Liver (tissue), 9 donors: ENCODE data around the gene SMIM21. TPM values are rescaled to one million over a fixed set of nuclear protein-coding genes. Genes with fewer than 3 reads are reported as not detected.

Source experiments
- DNase-seq: peaks from one replicate; pipeline ENCODE4 v3.0.0-alpha.2; 2017; ENCODE audit warnings: low spot score
- H3K27ac ChIP-seq, 2 donors: one replicate each; pipeline ENCODE4 v1.7.0; 2013; ENCODE audit warnings: inconsistent platforms in 2 of 2, low read length in 2 of 2, control low read depth in 1 of 2, low read depth in 1 of 2, mild to moderate bottlenecking in 1 of 2
- H3K27me3 ChIP-seq, 4 donors: one replicate each; pipeline versions ENCODE4 v1.6.1 to v1.7.0; 2013; ENCODE audit warnings: low read length in 3 of 4, inconsistent platforms in 1 of 4, mild to moderate bottlenecking in 1 of 4, moderate library complexity in 1 of 4; ENCODE audit not compliant: control insufficient read depth in 4 of 4, insufficient read depth in 4 of 4
- H3K36me3 ChIP-seq, 4 donors: one replicate each; pipeline versions ENCODE4 v1.6.1 to v1.7.0; 2013; ENCODE audit warnings: low read length in 3 of 4, mild to moderate bottlenecking in 3 of 4, low read depth in 1 of 4, moderate library complexity in 1 of 4; ENCODE audit not compliant: control insufficient read depth in 4 of 4, insufficient read depth in 3 of 4
- H3K4me1 ChIP-seq, 4 donors: one replicate each; pipeline versions ENCODE4 v1.6.1 to v1.7.0; 2013; ENCODE audit warnings: low read length in 3 of 4, mild to moderate bottlenecking in 3 of 4, moderate library complexity in 1 of 4; ENCODE audit not compliant: control insufficient read depth in 4 of 4, insufficient read depth in 4 of 4
- H3K4me3 ChIP-seq, 3 donors: one replicate each; pipeline versions ENCODE4 v1.6.1 to v1.7.0; 2013; ENCODE audit warnings: low read length in 3 of 3, control low read depth in 1 of 3, low read depth in 1 of 3, mild to moderate bottlenecking in 1 of 3
- H3K9ac ChIP-seq, 2 donors: one replicate each; pipeline ENCODE4 v1.7.0; 2013; ENCODE audit warnings: low read length in 2 of 2, mild to moderate bottlenecking in 2 of 2, moderate library complexity in 2 of 2, control low read depth in 1 of 2, low read depth in 1 of 2
- H3K9me3 ChIP-seq, 4 donors: one replicate each; pipeline versions ENCODE4 v1.6.1 to v1.7.0; 2013; ENCODE audit warnings: low read length in 3 of 4; ENCODE audit not compliant: control insufficient read depth in 4 of 4
- EGR1 ChIP-seq, 2 donors: IDR thresholded peaks; 2 replicates each; pipeline ENCODE4 v1.6.1; 2016 to 2018; ENCODE audit warnings: antibody characterized with exemption in 2 of 2, low read depth in 2 of 2
- FOXA1 ChIP-seq: IDR thresholded peaks from 2 replicates; pipeline ENCODE4 v1.6.1; 2016; ENCODE audit warnings: antibody characterized with exemption
- FOXA2 ChIP-seq: IDR thresholded peaks from 2 replicates; pipeline ENCODE4 v1.6.1; 2016; ENCODE audit warnings: antibody characterized with exemption
- GABPA ChIP-seq, 2 donors: IDR thresholded peaks in 1 of 2; conservative IDR thresholded peaks in 1 of 2; 2 replicates each; pipeline ENCODE4 v1.6.1; 2016; ENCODE audit warnings: antibody characterized with exemption in 2 of 2, mild to moderate bottlenecking in 1 of 2, moderate library complexity in 1 of 2
- HNF4A ChIP-seq, 2 donors: conservative IDR thresholded peaks; 2 replicates each; pipeline ENCODE4 v1.6.1; 2016; ENCODE audit warnings: antibody characterized with exemption in 2 of 2, mild to moderate bottlenecking in 2 of 2
- HNF4G ChIP-seq: IDR thresholded peaks from 2 replicates; pipeline ENCODE4 v1.6.1; 2016; ENCODE audit warnings: antibody characterized with exemption
- NR2F2 ChIP-seq: IDR thresholded peaks from 2 replicates; pipeline ENCODE4 v1.6.1; 2016; ENCODE audit warnings: antibody characterized with exemption
- RXRA ChIP-seq, 2 donors: IDR thresholded peaks; 2 replicates each; pipeline ENCODE4 v1.6.1; 2017 to 2018; ENCODE audit warnings: antibody characterized with exemption in 2 of 2, mild to moderate bottlenecking in 1 of 2
- SP1 ChIP-seq: IDR thresholded peaks from 2 replicates; pipeline ENCODE4 v1.6.1; 2018; ENCODE audit warnings: antibody characterized with exemption, mild to moderate bottlenecking
- TAF1 ChIP-seq: conservative IDR thresholded peaks from 2 replicates; pipeline ENCODE4 v1.6.1; 2016; ENCODE audit warnings: antibody characterized with exemption, mild to moderate bottlenecking
- YY1 ChIP-seq: IDR thresholded peaks from 2 replicates; pipeline ENCODE4 v1.6.1; 2016; ENCODE audit warnings: antibody characterized with exemption, mild to moderate bottlenecking
- WGBS: extraction: QIAGEN DNeasy Blood & Tissue Kit; methylation state at CpG from one replicate; pipeline ENCODE4 v1.1.7; 2013; 5-methylcytosine and 5-hydroxymethylcytosine counted together
- polyA plus RNA-seq, 2 donors: library from polyadenylated mRNA; stranded (reverse) in 1 of 2; unstranded in 1 of 2; fragments of 200-250 nt in 1 of 2; fragments of >200 nt in 1 of 2; fragmentation: Nextera tagmentation in 1 of 2; extraction: Ambion mirVana in 1 of 2; gene quantifications; one replicate each; pipeline versions ENCODE4 v1.2.1 to v1.2.3, GENCODE V29; 2013 to 2015
- total RNA-seq, 2 donors: library from RNA; depleted of rRNA; stranded (reverse); fragments of >200 nt; gene quantifications; one replicate each; pipeline ENCODE4 v1.2.3, GENCODE V29; 2014
- TF ChIP-seq, protein P1 (sequence below): fragments of 150-350 bp; IDR thresholded peaks from 2 replicates; pipeline ENCODE4 v1.5.1; 2017; ENCODE audit warnings: improper control_type of control experiment, low read depth, low read length; ENCODE audit not compliant: missing input control
- TF ChIP-seq, protein P2 (sequence below): IDR thresholded peaks from 2 replicates; pipeline ENCODE4 v1.6.1; 2016; ENCODE audit warnings: antibody characterized with exemption
- TF ChIP-seq, protein P3 (sequence below): IDR thresholded peaks from 2 replicates; pipeline ENCODE4 v1.6.1; 2016; ENCODE audit warnings: antibody characterized with exemption
- TF ChIP-seq, protein P4 (sequence below): IDR thresholded peaks from 2 replicates; pipeline ENCODE4 v1.6.1; 2016; ENCODE audit warnings: antibody characterized with exemption, mild to moderate bottlenecking
- TF ChIP-seq, protein P5 (sequence below): IDR thresholded peaks from 2 replicates; pipeline ENCODE4 v1.6.1; 2016; ENCODE audit warnings: antibody characterized with exemption
- donor health status: healthy.
- donor health status: healthy.
- donor health status: healthy.
- donor health status: healthy.
- donor health status: healthy.

Gene SMIM21
- total and polyA plus RNA-seq, 4 donors, result not detected

DNA sequence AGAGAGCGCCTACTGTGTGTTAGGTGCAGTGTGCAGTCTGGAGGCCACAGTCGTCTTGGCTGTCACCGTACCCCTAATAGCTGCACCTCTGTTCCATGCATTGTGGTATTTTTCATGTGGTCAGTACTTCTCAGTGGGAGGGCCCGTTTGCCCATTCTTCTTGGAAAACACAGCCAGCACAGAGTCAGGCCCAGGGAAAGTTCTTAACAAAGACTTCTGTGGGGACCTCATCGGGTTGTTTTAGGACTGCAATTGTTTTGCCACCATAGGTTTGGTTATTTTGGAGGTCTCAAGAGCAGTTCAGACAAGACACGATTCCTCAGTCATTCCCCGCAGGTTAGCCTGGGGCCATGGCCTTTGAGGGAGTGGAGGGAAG lies 62.3 kb downstream of the SMIM21 start:
- Histone ChIP-seq H3K9me3 (no peaks in the 10 kb centered on the region), H3K4me3 (no peak overlapping the region), H3K4me1 (no peaks in the 10 kb centered on the region), H3K9ac (no peak overlapping the region), H3K36me3 (no peaks in the 10 kb centered on the region), H3K27me3 (no peaks in the 10 kb centered on the region), H3K27ac (no peak overlapping the region)
- WGBS, result 93% methylated on average over 7 of the region's 7 CpGs
- DNase-seq, result no peak
- TF ChIP-seq, protein P1, sequence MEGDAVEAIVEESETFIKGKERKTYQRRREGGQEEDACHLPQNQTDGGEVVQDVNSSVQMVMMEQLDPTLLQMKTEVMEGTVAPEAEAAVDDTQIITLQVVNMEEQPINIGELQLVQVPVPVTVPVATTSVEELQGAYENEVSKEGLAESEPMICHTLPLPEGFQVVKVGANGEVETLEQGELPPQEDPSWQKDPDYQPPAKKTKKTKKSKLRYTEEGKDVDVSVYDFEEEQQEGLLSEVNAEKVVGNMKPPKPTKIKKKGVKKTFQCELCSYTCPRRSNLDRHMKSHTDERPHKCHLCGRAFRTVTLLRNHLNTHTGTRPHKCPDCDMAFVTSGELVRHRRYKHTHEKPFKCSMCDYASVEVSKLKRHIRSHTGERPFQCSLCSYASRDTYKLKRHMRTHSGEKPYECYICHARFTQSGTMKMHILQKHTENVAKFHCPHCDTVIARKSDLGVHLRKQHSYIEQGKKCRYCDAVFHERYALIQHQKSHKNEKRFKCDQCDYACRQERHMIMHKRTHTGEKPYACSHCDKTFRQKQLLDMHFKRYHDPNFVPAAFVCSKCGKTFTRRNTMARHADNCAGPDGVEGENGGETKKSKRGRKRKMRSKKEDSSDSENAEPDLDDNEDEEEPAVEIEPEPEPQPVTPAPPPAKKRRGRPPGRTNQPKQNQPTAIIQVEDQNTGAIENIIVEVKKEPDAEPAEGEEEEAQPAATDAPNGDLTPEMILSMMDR, result no peak
- TF ChIP-seq GABPA (IDR thresholded peaks at IDR 0.05 in 1 of 2, conservative IDR thresholded peaks at IDR 0.05 in 1 of 2) (no peak), YY1 (no peak), HNF4A (conservative IDR thresholded peaks at IDR 0.05) (no peak), HNF4G (no peak), EGR1 (IDR thresholded peaks at IDR 0.05; ENCODE audit: low read depth in 2 of 2) (no peak), SP1 (no peak), FOXA2 (no peak), RXRA (IDR thresholded peaks at IDR 0.05) (no peak), TAF1 (no peak), NR2F2 (no peak), FOXA1 (no peak)
- TF ChIP-seq, protein P2, sequence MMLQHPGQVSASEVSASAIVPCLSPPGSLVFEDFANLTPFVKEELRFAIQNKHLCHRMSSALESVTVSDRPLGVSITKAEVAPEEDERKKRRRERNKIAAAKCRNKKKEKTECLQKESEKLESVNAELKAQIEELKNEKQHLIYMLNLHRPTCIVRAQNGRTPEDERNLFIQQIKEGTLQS, result no peak
- TF ChIP-seq, protein P3, sequence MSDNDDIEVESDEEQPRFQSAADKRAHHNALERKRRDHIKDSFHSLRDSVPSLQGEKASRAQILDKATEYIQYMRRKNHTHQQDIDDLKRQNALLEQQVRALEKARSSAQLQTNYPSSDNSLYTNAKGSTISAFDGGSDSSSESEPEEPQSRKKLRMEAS, result no peak
- TF ChIP-seq, protein P4, sequence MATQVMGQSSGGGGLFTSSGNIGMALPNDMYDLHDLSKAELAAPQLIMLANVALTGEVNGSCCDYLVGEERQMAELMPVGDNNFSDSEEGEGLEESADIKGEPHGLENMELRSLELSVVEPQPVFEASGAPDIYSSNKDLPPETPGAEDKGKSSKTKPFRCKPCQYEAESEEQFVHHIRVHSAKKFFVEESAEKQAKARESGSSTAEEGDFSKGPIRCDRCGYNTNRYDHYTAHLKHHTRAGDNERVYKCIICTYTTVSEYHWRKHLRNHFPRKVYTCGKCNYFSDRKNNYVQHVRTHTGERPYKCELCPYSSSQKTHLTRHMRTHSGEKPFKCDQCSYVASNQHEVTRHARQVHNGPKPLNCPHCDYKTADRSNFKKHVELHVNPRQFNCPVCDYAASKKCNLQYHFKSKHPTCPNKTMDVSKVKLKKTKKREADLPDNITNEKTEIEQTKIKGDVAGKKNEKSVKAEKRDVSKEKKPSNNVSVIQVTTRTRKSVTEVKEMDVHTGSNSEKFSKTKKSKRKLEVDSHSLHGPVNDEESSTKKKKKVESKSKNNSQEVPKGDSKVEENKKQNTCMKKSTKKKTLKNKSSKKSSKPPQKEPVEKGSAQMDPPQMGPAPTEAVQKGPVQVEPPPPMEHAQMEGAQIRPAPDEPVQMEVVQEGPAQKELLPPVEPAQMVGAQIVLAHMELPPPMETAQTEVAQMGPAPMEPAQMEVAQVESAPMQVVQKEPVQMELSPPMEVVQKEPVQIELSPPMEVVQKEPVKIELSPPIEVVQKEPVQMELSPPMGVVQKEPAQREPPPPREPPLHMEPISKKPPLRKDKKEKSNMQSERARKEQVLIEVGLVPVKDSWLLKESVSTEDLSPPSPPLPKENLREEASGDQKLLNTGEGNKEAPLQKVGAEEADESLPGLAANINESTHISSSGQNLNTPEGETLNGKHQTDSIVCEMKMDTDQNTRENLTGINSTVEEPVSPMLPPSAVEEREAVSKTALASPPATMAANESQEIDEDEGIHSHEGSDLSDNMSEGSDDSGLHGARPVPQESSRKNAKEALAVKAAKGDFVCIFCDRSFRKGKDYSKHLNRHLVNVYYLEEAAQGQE, result no peak

DNA sequence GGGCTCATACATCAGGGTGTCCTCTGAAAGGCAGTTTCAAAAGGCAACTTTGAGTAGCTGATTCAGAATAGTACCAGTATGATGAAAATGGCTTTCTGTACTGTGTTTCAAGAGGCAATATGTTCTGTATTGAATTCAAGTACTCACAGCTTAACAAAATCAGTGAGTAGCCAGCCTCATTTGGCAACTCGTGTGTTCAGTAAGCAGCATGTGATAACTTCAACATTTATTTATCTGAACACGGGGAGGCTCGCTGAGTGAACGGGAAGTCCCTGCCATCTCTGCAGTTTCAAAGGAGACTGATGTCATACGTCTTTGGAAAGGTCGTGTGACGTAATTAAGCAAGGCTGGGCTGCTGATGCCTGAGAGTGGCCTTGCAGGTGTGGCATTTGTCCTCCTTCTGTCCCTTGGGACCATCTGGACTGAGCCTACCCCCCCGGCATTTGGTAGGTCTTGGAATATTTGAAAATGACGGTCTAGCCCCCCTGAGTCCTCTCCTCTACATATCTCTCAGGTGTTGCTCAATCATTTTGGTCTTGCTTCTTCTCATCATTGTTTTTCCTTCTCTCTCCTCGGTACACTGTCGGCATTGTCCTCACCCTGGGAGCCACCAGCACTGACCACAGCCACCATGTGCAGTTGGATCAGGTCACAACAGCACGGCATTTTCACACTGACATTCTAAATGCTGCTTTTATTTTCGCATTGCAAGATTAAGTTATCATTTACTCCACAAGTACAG lies 62.8 kb downstream of the SMIM21 start:
- 72% methylated on average over 13 of the region's 13 CpGs for WGBS
- Histone ChIP-seq H3K9ac (no peak overlapping the region), H3K4me3 (no peak overlapping the region), H3K27ac (no peak overlapping the region), H3K4me1 (no peaks in the 10 kb centered on the region), H3K36me3 (no peaks in the 10 kb centered on the region), H3K9me3 (no peaks in the 10 kb centered on the region), H3K27me3 (no peaks in the 10 kb centered on the region)
- TF ChIP-seq, protein P5, sequence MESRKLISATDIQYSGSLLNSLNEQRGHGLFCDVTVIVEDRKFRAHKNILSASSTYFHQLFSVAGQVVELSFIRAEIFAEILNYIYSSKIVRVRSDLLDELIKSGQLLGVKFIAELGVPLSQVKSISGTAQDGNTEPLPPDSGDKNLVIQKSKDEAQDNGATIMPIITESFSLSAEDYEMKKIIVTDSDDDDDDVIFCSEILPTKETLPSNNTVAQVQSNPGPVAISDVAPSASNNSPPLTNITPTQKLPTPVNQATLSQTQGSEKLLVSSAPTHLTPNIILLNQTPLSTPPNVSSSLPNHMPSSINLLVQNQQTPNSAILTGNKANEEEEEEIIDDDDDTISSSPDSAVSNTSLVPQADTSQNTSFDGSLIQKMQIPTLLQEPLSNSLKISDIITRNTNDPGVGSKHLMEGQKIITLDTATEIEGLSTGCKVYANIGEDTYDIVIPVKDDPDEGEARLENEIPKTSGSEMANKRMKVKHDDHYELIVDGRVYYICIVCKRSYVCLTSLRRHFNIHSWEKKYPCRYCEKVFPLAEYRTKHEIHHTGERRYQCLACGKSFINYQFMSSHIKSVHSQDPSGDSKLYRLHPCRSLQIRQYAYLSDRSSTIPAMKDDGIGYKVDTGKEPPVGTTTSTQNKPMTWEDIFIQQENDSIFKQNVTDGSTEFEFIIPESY, result no peak
- TF ChIP-seq RXRA (IDR thresholded peaks at IDR 0.05) (no peak), YY1 (no peak), TAF1 (no peak), NR2F2 (no peak), HNF4G (no peak), FOXA1 (no peak), EGR1 (IDR thresholded peaks at IDR 0.05; ENCODE audit: low read depth in 2 of 2) (no peak), FOXA2 (no peak), HNF4A (conservative IDR thresholded peaks at IDR 0.05) (no peak), GABPA (IDR thresholded peaks at IDR 0.05 in 1 of 2, conservative IDR thresholded peaks at IDR 0.05 in 1 of 2) (no peak)
- TF ChIP-seq, protein P4, result no peak
- TF ChIP-seq, protein P3, result no peak
- DNase-seq, result no peak
